Stimulated activated CD4-positive, alpha-beta T cell treated with anti-CD3 and anti-CD28 coated beads, TNF-alpha, amount 100 ng/mL, for 4 hours (primary cell): ENCODE measurements around the gene EGFL7.

ENCODE experiments used
- DNase-seq, 3 experiments: peaks; one replicate each; pipeline ENCODE4 v3.0.0-alpha.2; 2020; ENCODE audit warnings: low read depth in 3 of 3

The EGFL7 gene

GRCh38 chr9:136644343-136644592 is 18.4 kb upstream of the EGFL7 start:
- DNase-seq, result no peak

GRCh38 chr9:136644593-136645351 is 17.9 kb upstream of the EGFL7 start:
- peak; percentile 47 to 65 (median 49) for DNase-seq

GRCh38 chr9:136645352-136645902 is 17.3 kb upstream of the EGFL7 start:
- no peak for DNase-seq

GRCh38 chr9:136645903-136646754 is 16.6 kb upstream of the EGFL7 start:
- no peak for DNase-seq

- no peak for DNase-seq
Measured at GRCh38 chr9:136646827-136647711, 15.6 kb upstream of the EGFL7 start.

- DNase-seq, result no peak
Measured at GRCh38 chr9:136648751-136649150, 14.0 kb upstream of the EGFL7 start.

GRCh38 chr9:136650021-136650420 is 12.7 kb upstream of the EGFL7 start:
- DNase-seq, result no peak

- no peak for DNase-seq
Measured at GRCh38 chr9:136650648-136651047, 12.1 kb upstream of the EGFL7 start.

- no peak for DNase-seq
Measured at GRCh38 chr9:136651860-136652259, 10.9 kb upstream of the EGFL7 start.

GRCh38 chr9:136653323-136654079 is 9.2 kb upstream of the EGFL7 start:
- no peak for DNase-seq

GRCh38 chr9:136654820-136655535 is 7.7 kb upstream of the EGFL7 start:
- DNase-seq, result no peak

GRCh38 chr9:136655536-136656182 is 7.1 kb upstream of the EGFL7 start:
- no peak for DNase-seq

GRCh38 chr9:136656183-136656738 is 6.5 kb upstream of the EGFL7 start:
- no peak for DNase-seq

- DNase-seq, result no peak
Measured at GRCh38 chr9:136656795-136657611, 5.7 kb upstream of the EGFL7 start.

- no peak for DNase-seq
Measured at GRCh38 chr9:136657974-136658848, 4.5 kb upstream of the EGFL7 start.

GRCh38 chr9:136658849-136659535 is 3.7 kb upstream of the EGFL7 start:
- no peak for DNase-seq
